HG02678 (cell line): ENCODE measurements around the gene MAPK1IP1L.

Source experiments
- ATAC-seq: cut with Tn5 transposase; IDR thresholded peaks from one replicate; pipeline ENCODE4 v1.9.1; 2021; ENCODE audit warnings: mild to moderate bottlenecking, moderate library complexity; ENCODE audit not compliant: unreplicated experiment

MAPK1IP1L gene

DNA sequence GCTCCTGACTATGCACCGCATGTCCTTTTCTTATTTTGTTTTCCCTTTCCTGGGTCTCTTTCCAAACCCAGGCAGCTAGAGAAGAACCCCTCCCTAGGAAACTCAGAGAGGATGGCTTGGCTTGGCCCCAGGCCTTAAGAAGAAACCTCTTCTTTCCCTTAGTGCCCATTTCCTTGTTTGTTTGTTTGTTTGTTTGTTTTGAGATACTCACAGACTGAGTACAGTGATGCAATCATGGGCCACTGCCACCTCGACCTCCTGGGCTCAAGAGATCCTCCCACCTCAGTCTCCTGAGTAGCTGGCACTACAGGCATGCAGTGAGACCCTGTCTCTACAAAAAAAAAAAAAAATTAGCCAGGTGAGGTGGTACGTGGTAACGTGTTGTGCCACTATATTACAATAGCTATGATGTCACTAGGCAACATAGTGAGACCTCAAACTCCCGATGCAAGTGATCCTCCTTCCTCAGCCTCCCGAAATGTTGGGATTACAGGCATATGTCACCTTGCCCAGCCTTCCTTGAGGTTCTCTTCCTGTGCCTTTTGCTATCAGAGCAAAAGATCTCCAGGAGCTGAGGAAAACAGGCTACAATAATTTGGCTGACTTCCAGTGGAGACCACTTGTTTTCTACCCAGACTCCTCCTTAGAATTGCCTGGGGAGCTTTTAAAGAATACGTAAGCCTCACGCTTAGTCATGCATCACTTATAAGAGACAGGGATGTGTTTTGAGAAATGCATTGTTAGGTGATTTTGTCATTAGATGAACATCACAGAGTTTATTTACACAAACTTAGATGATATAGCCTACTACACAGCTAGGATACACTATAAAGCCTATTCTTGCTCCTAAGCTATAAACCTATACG is 43.1 kb downstream of the MAPK1IP1L start:
- ATAC-seq, result no peak

DNA sequence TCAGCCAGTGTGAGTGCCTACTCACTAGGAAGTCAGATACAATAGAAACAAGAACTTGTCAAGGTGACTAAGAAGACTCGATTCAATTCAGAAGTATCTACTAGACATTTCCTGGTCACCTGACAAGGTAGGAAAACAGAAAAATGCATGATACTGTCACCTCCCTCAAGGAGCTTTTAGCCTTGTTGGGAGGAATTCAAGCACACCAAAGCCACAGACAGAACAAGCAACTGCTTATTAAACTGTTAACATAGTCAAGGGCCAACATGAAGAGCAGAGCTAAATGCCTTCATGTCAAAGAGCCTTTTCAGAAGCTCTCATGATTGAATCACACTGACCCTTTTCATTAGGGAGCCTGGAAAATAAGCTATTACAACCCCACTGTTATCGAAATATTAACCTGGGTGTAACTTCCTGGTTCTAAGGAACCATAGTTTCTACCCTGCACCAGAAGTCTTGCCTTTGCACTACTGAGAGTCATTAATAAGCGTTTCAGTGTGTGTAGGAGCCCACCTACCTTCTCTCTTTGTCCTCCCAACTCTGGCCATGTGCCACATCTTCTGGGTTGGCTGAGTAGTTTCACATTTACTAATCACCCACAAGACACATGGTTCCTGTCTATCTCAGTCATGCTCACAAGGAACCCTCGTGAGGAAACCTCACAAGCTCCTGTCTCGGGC is 46.6 kb downstream of the MAPK1IP1L start:
- peak; percentile 70 for ATAC-seq

DNA sequence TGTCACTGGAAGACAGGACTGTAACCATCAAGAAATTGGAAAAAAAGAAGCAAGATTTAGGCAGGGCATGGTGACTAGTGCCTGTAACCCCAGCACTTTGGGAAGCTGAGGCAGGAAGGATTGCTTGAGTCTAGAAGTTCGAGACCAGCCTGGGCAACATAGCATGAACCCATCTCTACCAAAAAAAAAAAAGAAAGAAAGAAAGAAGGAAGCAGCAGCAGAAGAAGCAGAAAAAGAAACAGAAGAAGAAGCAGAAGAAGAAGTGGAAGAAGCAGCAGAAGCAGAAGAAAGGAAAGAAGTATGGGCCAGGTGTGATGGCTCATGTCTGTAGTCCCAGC is 47.1 kb downstream of the MAPK1IP1L start:
- ATAC-seq, result no peak

DNA sequence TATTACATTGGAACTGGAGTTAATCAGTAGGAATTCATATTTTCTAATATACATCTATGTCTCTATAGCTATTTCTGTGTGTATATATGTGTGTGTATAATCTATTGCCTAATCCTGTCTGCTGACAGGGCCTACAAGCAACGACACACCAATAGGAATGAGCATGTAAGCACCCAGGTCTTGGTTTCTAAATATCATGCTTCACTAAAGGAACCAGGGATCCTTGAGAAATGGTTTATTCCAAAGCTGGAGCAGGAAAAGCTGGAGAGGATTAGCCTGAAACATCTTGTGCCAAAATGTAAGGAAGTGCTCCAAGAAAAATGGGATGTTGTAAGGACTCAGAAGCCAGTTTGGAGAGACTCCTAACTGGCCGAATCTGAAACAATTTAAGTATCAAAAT is 48.3 kb downstream of the MAPK1IP1L start:
- ATAC-seq, result no peak

DNA sequence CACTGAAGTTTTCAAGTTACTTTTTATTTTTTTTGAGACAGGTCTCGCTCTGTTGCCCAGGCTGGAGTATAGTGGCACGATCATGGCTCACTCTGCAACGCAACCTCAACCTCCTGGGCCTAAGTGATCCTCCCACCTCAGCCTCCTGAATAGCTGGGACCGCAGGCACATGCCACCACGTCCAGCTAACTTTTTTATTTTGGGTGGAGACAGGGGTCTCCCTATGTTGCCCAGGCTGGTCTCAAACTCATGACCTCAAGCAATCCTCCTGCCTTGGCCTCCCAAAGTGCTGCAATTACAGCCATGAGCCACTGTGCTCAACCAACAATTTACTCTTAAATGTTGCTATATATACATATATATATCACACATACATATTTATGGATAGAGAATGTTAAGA is 50.3 kb downstream of the MAPK1IP1L start:
- ATAC-seq, result no peak

DNA sequence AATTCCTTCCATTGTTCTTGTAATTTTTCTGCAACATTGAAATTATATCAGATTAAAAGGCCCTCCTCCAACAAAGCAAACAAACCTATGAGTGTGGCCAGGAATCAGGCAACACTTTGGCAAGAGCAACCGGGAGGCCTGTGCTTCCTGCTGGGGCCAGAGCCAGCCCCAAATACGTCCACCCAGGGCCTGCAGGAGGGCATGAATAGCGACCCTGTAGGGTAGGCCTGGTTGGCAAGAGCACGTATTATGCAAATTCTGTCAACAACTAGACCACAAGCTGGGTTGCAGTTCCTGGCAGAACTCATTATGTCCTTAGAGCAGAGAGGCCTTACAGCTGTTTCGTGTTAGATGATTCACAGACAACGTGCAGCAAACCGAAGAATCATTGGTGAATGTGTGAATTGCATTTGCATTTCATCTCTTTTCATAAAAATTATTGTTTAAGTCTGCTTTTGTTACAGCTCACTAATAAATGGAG is 50.7 kb downstream of the MAPK1IP1L start:
- ATAC-seq, result peak; percentile 68

DNA sequence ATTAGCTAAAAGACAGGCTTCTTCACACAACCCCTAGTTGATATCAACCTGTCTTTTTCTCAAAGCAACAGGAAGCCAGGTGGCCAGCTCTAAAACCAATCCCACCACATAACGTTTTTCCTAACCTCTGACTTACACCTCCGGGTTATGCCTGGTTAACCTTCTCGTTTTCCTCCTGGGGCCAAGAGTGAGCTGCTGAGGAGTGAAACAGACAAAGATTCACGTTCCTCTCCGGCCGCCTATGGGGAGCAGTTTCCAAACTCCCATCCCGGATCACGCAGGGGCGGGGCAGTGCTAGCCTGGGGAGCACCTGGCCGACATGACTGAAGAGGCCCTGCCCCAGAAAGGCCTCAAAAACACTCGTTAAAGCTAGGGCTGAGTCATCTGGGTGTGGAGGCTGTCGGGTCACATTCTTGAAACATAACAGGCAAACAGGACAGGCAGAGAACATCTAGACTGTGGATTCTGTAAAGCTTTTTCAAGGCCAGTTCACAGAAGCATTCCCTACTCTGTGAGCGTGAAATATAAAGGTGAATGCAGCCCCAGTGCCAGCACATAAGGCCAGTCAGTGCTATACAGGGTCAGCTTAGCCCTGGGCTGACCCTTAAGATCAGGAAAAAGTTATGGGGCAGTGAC is 51.7 kb downstream of the MAPK1IP1L start:
- ATAC-seq, result peak; percentile 36

DNA sequence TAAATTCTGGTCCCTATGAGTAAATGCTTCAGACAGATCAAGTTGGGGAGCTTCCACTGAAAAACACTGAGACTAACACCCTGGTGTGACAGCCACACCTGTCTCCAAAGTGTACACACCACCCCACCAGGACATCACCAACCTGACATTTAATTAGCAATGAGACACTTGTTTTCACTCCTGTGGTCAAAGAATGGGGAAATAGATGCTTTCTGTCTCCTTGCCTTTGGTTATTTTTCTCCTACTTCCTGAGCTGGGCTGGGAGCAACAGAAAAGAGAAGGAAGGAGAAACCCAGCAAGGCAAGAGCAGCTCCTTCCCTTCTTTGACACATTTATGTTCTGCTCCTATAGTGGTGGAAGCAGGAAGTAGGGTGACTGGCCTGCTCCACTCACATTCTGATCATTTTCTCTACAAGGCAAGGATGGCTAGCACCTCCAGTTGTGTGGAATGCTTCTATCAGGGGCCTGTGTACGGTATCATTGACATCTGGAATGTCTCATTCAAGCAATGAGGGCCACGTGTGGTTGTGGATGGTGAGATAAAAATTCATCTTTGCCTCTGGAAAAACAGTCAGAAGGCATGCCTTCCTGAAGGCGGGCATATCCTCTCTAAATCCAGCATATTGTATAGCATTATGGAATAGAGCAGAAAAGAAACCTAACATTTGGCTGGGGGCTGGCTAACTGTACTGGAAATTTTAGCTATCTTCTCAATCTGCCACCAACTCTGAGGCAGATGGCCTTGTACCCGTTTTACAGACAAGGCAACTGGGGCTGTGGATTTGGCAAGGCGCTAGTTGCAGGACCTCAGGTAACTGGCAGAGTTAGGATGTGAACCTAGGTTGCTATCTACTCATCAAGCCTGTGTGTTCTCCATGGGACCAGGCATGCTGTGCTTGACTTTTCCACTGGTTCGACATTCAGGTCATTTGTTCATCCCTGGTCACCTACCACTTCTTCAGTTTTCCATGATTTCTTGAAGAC is 52.8 kb downstream of the MAPK1IP1L start:
- no peak for ATAC-seq

DNA sequence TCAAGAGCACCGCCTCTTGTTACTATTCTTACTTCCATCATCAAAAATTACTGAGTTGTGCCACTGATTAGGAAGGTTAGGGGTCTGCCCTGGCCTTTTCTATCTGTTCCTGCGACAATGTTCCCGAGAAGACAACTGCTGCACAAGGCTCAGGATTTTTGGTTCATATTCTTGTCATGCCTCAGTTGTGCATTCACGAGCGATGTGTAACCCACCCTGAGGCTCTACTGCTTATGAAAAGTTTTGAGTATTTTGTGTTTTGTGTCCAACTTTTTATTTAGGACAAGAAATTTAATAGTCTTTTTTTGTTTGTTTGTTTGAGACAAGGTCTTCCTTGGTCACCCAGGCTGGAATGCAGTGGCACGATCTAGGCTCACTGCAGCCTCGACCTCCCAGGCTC is 54.5 kb downstream of the MAPK1IP1L start:
- ATAC-seq, result no peak

DNA sequence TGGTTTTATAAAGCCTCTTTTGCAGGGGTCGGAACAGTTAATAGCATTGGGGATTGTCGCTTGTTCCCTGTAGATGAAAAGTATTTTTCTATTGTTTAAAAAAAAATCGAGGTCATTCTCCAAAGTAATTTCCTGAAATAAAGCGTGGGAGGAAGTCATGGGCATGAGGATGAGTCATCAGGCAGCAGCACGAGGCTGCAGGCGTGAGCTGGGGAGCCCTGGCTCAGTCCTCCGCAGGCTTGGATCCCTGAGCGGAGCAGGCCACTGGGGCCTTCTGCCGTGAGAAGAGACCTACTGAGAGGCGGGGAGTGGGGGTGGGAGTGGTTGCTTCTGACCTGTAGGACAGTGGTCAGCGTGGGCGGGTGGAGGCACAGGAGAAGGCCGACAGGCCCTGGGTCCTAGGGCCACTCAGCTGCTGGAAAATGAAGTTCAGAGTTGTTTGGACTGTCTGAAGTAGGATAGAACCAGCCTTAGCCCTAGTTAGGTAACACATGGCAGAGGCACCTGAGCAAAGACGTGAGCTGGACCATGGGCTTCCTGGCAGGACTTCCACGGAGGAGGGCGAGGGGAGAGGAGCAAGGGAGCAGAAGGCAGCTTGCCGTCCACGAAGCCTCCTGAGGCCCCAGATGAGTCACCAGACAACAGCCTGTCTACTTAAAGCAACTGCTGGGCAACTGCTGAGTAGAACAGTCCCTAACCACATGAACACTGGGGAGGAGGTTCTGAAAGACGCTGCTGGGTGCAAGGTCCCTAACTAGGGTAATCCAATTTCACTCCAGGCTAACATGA is 56.5 kb downstream of the MAPK1IP1L start:
- peak; percentile 49 for ATAC-seq

DNA sequence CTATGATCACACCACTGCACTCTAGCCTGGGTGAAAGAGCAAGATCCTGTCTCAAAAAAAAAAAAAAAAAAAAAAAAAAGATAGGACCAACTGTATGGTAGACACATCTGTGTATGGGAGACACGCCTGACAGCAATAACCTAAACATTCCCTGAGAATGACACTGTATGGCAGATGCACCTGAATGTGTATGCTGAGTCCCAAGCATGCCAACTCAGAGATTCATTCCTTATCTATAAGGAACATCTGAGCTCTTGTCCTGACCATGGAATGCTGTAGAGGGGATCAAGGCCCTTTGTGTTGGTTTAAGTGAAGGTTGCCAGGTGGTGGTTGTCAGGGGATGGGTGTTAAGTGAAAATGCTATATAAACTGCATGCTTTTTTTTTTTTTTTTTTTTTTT is 58.4 kb downstream of the MAPK1IP1L start:
- no peak for ATAC-seq

DNA sequence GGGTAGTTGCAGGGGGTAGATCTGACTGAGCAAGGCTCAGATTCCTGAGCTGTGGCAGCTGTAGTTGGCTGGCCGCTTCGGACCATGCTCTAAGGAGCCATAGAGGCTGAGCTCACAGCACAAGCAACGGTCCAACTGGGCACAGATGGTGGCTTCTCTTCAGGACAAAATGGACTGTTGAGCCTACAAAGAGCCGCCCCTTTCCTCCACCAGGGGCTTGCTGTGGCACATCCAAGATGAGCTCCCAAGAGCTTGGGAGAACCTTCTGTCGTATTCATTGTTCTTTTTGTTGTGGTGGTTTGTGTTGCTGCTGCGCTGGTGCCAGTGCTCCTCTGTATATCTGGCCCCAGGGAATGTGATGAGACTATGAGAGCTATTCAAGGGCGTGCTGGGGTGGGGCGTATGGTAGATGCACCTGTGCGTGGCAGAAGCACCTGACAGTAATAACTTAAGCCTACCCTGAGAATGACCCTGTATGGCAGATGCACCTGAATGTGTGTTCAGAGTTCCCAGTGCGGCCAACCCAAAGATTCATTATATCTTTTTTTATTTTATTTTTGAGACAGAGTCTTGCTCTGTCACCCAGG is 59.8 kb downstream of the MAPK1IP1L start:
- ATAC-seq, result no peak

DNA sequence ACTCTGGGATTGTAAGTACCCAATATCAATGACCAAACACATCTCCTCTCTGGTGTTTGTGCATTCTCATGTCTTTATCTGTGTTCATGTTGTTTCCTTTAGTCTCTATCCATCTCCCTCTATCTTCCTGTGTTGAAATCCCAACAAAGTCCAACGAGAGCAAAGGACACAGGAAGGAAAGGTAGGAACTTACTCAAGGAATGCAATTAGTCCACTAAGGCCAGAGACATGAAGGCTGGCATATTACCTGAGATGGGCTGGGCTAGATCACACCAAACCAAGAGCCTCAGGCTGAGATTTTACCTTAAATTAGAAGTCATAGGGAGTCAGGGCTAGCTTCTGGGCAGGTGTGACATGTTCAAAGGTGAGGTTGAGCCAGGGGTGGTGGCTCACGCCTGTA is 63.3 kb downstream of the MAPK1IP1L start:
- no peak for ATAC-seq

DNA sequence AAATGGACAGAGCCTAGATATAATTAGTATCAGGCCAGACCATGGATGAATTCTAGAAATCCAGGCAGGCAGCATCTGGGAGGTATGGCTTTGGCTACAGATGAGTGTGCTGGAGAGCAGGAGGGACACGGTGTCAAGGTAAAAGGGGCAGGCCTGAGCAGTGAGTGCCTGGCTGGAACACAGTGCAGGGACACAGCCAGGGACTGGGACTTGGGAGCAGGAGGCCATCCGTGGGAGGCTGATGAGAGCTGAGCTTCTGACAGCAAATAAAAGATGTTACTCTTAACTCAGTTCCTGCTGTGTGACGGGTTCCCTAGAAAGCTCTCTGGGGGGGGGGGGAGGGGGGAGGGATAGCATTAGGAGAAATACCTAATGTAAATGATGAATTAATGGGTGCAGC is 64.0 kb downstream of the MAPK1IP1L start:
- no peak for ATAC-seq

DNA sequence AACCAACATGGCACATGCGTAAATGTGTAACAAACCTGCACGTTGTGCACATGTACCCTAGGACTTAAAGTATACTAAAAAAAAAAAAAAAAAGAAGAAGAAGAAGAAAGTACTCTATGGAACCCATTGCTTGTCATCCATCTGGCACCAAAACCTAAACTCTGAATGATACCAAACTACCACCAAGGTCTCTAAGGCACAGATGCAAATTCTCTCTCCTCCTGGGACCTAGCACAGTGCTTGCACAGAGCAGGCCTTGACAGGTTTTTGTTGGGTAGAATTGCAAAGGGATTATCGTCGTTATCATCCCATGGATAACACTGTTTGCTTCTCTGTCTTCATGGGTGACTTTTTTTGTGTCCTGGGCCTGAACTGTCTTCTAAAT is 64.4 kb downstream of the MAPK1IP1L start:
- ATAC-seq, result no peak

DNA sequence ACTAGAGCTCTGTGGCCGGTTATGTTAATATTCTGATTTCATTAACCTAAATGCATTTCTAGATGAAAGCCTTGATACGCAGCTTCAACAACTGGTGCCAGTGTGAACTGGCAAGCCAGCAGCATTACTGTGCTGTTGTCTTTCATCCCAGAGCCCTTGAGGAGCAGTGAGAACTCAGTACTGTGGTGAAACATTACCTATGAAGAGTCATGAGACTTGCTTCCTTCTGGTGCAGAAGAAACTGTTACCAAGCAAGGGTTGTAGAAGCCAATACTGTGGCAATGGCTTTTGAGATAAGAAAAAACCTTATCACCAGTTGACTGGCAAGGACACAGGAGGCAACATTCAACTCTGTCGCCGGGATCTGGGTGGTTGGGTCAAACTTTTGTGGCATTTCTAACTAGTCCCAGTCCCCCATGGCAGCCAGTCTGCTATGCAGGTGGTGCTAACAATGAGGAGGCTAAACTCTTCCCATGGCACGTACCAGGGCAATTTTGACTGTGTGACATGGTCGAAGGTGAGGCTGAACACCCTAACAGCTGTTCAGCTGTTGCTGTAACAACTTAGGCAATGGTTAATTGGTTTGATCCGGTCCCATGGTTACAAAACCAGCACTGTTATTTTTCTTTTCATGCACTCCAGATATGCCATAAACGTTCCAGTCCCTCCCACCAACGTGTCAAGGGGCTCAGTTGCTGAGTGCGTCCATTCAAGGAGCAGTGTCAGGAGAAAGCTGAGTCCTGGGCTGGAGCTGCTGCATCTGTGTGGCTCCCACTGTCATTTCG is 65.0 kb downstream of the MAPK1IP1L start:
- ATAC-seq, result no peak

DNA sequence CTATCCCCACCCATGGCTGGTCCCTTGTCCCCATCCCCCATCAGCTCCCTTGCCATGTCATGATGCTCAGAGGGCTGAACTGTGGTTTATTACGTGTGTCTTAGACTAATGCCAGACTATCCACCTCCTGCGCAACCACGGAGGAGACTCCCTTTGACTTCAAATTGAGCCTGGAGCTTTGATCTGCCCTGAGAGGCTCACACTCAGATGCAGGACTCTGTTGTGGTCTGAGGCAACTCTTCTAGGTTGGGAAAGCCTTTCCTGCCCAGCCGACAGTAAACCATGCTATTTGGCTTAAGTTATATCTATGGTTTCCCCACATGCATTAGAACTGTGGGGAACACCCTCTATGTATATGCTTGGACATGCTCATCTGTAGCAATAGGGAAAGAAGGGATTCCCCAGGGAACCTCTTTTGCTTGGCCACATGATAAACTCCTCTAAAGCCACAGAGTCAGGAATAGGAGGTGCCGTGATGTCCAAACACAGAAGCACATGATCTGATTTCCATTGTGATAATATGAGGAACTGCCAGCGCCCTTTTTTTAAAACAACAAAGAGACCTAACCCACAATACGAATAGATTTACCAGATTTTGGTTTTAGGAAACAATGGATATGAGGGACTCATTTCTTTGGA is 66.5 kb downstream of the MAPK1IP1L start:
- no peak for ATAC-seq

DNA sequence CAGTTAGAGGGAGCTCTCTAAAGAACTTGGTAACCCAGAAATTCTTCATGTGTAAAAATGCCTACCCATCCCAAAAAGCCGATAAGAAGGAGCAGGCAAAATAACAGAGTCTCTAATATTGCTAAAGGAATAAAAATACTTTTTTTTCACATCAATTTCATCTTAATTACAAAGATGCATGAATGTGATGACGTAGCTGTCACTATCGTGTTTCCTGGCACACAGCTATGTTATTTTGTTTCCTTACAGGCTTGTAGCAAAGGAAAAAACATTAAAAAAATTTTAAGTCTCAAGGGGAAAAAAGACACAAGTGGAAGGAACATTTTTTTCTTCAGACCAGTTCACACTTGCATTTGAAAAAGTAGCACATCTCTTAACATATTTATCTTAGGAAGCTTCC is 67.3 kb downstream of the MAPK1IP1L start:
- ATAC-seq, result no peak
